HepG2 (cell line): ENCODE results near the gene ST14. TPM values are rescaled to one million over a fixed set of nuclear protein-coding genes. Genes with fewer than 3 reads are reported as not detected.

Experiments used
- ASH2L ChIP-seq: fragments of 300-600, 200-600 bp; sonication (generic); IDR thresholded peaks from 2 replicates; pipeline ENCODE4 v1.7.0; 2017; ENCODE audit warnings: low read depth, mild to moderate bottlenecking, moderate library complexity, mixed read lengths, low read length; ENCODE audit not compliant: insufficient read length
- CTCF ChIP-seq: sonication (generic); formaldehyde crosslinking; IDR thresholded peaks from 2 replicates; pipeline ENCODE4 v1.5.0; 2020; ENCODE audit warnings: mild to moderate bottlenecking, missing genetic modification reagents, moderate library complexity
- GABPB1 ChIP-seq: IDR thresholded peaks from 2 replicates; pipeline ENCODE4 v1.6.1; 2016; ENCODE audit warnings: mild to moderate bottlenecking, missing genetic modification reagents, moderate library complexity, missing compliant biosample characterization
- HIC2 ChIP-seq: sonication (generic); formaldehyde crosslinking; IDR thresholded peaks from 2 replicates; pipeline ENCODE4 v1.9.0; 2022; ENCODE audit warnings: low read depth, missing genetic modification reagents
- KLF11 ChIP-seq: IDR thresholded peaks from 2 replicates; pipeline ENCODE4 v1.6.1; 2016; ENCODE audit warnings: missing compliant biosample characterization
- MXI1 ChIP-seq: IDR thresholded peaks from 3 replicates; pipeline ENCODE4 v1.6.1; 2012; ENCODE audit warnings: low read depth, low read length, inconsistent platforms, borderline replicate concordance
- NONO ChIP-seq, 2 experiments: fragments of 450-650 bp in 1 of 2; sonication (generic) in 1 of 2; formaldehyde crosslinking in 1 of 2; IDR thresholded peaks in 1 of 2; conservative IDR thresholded peaks in 1 of 2; 2 replicates each; pipeline versions ENCODE4 v1.6.1 to v1.8.0; 2017 to 2022; ENCODE audit warnings: mild to moderate bottlenecking in 1 of 2, missing genetic modification reagents in 1 of 2, moderate library complexity in 1 of 2
- POLR2G ChIP-seq: fragments of 200-400 bp; formaldehyde crosslinking; IDR thresholded peaks from 2 replicates; pipeline ENCODE4 v1.6.1; 2018; ENCODE audit warnings: mild to moderate bottlenecking, low read depth, low read length, moderate library complexity
- RELA ChIP-seq: sonication (generic); formaldehyde crosslinking; IDR thresholded peaks from 2 replicates; pipeline ENCODE4 v1.4.0; 2020; ENCODE audit warnings: missing genetic modification reagents
- ZFY ChIP-seq: sonication (generic); formaldehyde crosslinking; IDR thresholded peaks from 2 replicates; pipeline ENCODE4 v1.4.0; 2020; ENCODE audit warnings: missing genetic modification reagents
- ZMAT3 ChIP-seq: sonication (generic); formaldehyde crosslinking; conservative IDR thresholded peaks from 2 replicates; pipeline ENCODE4 v1.7.0; 2021; ENCODE audit warnings: missing genetic modification reagents
- ZNF224 ChIP-seq: sonication (generic); formaldehyde crosslinking; IDR thresholded peaks from 2 replicates; pipeline ENCODE4 v1.5.0; 2020; ENCODE audit warnings: mild to moderate bottlenecking, missing genetic modification reagents
- ZNF337 ChIP-seq: sonication (generic); formaldehyde crosslinking; IDR thresholded peaks from 2 replicates; pipeline ENCODE4 v1.5.1; 2020; ENCODE audit warnings: missing genetic modification reagents, low read depth, mild to moderate bottlenecking, borderline replicate concordance
- ZNF430 ChIP-seq: sonication (generic); formaldehyde crosslinking; IDR thresholded peaks from 2 replicates; pipeline ENCODE4 v1.9.0; 2021; ENCODE audit warnings: mild to moderate bottlenecking, missing genetic modification reagents
- ZNF510 ChIP-seq: sonication (generic); formaldehyde crosslinking; IDR thresholded peaks from 2 replicates; pipeline ENCODE4 v1.4.0; 2020; ENCODE audit warnings: low read depth, mild to moderate bottlenecking, missing genetic modification reagents
- ZNF513 ChIP-seq: sonication (generic); formaldehyde crosslinking; conservative IDR thresholded peaks from 2 replicates; pipeline ENCODE4 v1.5.0; 2020; ENCODE audit warnings: missing genetic modification reagents
- ZNF550 ChIP-seq: sonication (generic); formaldehyde crosslinking; IDR thresholded peaks from 2 replicates; pipeline ENCODE4 v1.4.0; 2020; ENCODE audit warnings: mild to moderate bottlenecking, missing genetic modification reagents, borderline replicate concordance
- ZZZ3 ChIP-seq: sonication (generic); formaldehyde crosslinking; IDR thresholded peaks from 2 replicates; pipeline ENCODE4 v1.4.0; 2020; ENCODE audit warnings: missing genetic modification reagents, mild to moderate bottlenecking, borderline replicate concordance
- polyA plus RNA-seq, 8 experiments: library from polyadenylated mRNA; depleted of rRNA in 3 of 8; stranded (reverse) in 7 of 8; unstranded in 1 of 8; fragments of >200 nt; fragmentation: Illumina TruSeq in 4 of 8; extraction: Trizol in 4 of 8; gene quantifications; 2 replicates each; pipeline versions ENCODE4 v1.2.1 to v1.2.3, GENCODE V29; 2011 to 2016; ENCODE audit warnings: low read depth in 4 of 8, missing spikeins in 1 of 8, mixed read lengths in 1 of 8; ENCODE audit not compliant: insufficient read depth in 1 of 8
- total RNA-seq, 5 experiments: library from RNA; depleted of rRNA; stranded (reverse); fragments of >200 nt; fragmentation: Illumina TruSeq; extraction: Trizol; gene quantifications; 2 replicates each; pipeline ENCODE4 v1.2.3, GENCODE V29; 2016; ENCODE audit warnings: low read depth in 1 of 5
- TF ChIP-seq, protein P1 (sequence below): IDR thresholded peaks from 2 replicates; pipeline ENCODE4 v1.6.1; 2018; ENCODE audit warnings: missing genetic modification reagents, mild to moderate bottlenecking, missing compliant biosample characterization
- TF ChIP-seq, protein P2 (sequence below): sonication (generic); formaldehyde crosslinking; IDR thresholded peaks from 2 replicates; pipeline ENCODE4 v1.4.0; 2020; ENCODE audit warnings: missing genetic modification reagents; ENCODE audit errors: not compliant biosample characterization

ST14 gene
- total and polyA plus RNA-seq, 2 of the 13 experiments (the other 11 are each of a cell fraction or from before 2014, with no cell fraction given) = 0.88 to 1.4 TPM

- TF ChIP-seq, protein P1, sequence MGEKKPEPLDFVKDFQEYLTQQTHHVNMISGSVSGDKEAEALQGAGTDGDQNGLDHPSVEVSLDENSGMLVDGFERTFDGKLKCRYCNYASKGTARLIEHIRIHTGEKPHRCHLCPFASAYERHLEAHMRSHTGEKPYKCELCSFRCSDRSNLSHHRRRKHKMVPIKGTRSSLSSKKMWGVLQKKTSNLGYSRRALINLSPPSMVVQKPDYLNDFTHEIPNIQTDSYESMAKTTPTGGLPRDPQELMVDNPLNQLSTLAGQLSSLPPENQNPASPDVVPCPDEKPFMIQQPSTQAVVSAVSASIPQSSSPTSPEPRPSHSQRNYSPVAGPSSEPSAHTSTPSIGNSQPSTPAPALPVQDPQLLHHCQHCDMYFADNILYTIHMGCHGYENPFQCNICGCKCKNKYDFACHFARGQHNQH (CRISPR knock-in tag) = peak; percentile 63; the same call in 1 of the 2 replicates
- 0 out of 3 replicates have a peak, but pooled peaks have one; percentile 13 for TF ChIP-seq MXI1
- TF ChIP-seq ZMAT3 (CRISPR knock-in tag) = no peak
- TF ChIP-seq ZNF550 (CRISPR knock-in tag) = no peak
- no peak for TF ChIP-seq ZNF513 (CRISPR knock-in tag)
- TF ChIP-seq ZNF510 (CRISPR knock-in tag) = peak; percentile 69; the same call in 1 of the 2 replicates
- TF ChIP-seq ZNF337 (CRISPR knock-in tag) = peak; percentile 58; the same call in 1 of the 2 replicates
- TF ChIP-seq ASH2L = peak; percentile 50
- TF ChIP-seq ZFY = peak; percentile 55
- no peak for TF ChIP-seq RELA
- no peak for TF ChIP-seq HIC2 (CRISPR knock-in tag)
- peak; percentile 66 for TF ChIP-seq CTCF (CRISPR knock-in tag)
- TF ChIP-seq, protein P2, sequence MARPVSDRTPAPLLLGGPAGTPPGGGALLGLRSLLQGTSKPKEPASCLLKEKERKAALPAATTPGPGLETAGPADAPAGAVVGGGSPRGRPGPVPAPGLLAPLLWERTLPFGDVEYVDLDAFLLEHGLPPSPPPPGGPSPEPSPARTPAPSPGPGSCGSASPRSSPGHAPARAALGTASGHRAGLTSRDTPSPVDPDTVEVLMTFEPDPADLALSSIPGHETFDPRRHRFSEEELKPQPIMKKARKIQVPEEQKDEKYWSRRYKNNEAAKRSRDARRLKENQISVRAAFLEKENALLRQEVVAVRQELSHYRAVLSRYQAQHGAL = no peak
- TF ChIP-seq POLR2G = peak; percentile 85
- 0 out of 2 replicates have a peak, but pooled peaks have one; percentile 30 for TF ChIP-seq KLF11 (CRISPR knock-in tag)
- TF ChIP-seq NONO (IDR thresholded peaks at IDR 0.05) = no peak
- TF ChIP-seq NONO (CRISPR knock-in tag; conservative IDR thresholded peaks at IDR 0.05) = no peak
- TF ChIP-seq ZNF430 (CRISPR knock-in tag) = peak; percentile 75; the same call in 1 of the 2 replicates
- TF ChIP-seq ZNF224 = peak; percentile 81; the same call in 1 of the 2 replicates
- no peak for TF ChIP-seq ZZZ3
- peak; percentile 81 for TF ChIP-seq GABPB1 (CRISPR knock-in tag)
Measured at GRCh38 chr11:130163346-130164220, 4.0 kb downstream of the ST14 start (continued).
